DMS79 treated with DMSO at 0.1 percent for 48 hours (cell line): ENCODE results near the gene RNF130.

Source experiments
- DNase-seq: peaks from one replicate; lab custom pipeline; 2025; lab: John Stamatoyannopoulos, UW

Gene RNF130, protein sequence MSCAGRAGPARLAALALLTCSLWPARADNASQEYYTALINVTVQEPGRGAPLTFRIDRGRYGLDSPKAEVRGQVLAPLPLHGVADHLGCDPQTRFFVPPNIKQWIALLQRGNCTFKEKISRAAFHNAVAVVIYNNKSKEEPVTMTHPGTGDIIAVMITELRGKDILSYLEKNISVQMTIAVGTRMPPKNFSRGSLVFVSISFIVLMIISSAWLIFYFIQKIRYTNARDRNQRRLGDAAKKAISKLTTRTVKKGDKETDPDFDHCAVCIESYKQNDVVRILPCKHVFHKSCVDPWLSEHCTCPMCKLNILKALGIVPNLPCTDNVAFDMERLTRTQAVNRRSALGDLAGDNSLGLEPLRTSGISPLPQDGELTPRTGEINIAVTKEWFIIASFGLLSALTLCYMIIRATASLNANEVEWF

DNA sequence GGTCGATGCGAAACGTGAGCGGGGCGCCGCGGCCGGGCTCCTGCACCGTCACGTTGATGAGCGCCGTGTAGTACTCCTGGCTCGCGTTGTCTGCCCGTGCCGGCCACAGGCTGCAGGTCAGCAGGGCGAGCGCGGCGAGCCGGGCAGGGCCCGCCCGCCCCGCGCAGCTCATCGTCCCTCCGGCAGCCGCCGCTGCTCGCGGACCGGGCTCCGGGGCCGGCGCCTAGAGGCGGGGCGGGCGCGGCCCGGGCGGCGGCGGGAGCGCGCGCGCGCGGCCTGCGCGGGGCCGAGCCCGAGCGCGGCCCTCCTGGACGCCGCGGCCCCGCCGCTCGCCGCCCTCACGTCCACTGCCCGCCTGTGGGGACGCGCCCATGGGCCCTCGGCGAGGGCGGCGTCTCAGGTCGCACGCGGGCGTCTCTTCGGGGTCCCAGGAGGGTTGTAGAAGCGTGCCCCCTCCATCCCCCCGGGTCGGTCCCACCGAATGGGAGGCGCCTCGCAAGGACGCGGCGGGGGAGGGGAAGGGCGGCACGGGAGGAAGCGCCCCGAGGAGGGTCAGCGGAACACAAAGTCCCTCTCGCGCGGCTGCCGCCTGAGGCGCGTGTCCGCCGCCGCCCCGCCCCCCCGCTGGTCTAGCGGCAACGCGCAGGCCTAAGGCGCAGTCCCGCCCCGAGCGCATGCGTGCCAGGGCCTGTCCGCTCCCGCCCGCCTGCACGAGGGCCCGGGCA is at the start of gene RNF130:
TSS of gene RNF130 (minus strand) at position 229 of the 725 bp plus-strand sequence. CDS start at position 172, 57 bp downstream.
- DNase-seq = peak; percentile 34

DNA sequence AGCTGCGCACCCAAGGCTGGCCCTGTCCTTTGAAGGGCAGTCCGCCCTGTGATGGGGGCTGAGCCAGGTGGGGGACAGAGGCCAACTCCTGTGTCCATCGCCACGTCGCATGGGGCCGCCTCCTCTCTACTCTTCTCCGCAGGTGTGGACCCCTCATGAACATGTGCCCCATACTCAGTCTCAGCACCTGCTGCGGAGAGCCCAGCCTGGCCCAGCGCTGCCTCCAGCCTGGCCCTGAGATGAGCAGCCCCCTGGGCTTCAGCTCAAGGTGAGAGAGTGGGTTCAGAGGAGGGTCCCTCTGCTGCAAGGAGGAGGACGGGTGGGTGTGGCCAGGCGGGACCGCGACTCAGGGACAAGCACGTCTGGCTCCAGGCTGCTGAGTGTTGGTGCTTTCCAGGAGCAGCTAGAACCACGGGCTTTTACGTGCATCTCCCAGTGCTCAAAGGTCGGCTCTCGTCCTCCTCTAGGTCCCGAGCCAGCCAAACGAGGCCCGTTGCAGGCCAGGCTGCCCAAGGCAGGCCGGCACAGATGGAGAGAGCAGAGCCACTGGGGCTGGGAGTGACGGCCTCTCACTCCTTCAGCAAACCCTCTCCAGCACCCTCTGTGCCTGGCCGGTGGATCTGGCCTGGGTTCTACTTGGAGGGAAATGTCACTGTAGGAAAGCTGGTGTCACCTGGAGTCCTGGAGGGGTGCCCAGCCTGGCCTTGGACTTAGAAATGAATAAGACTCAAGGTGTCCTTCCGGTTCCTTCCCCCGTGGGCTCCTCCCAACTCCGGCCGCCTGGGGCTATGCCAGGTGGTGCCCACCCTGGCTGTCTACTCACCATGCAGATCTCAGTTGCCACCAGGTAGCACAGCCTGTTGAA is 48.9 kb upstream of the RNF130 start:
- DNase-seq = no peak

DNA sequence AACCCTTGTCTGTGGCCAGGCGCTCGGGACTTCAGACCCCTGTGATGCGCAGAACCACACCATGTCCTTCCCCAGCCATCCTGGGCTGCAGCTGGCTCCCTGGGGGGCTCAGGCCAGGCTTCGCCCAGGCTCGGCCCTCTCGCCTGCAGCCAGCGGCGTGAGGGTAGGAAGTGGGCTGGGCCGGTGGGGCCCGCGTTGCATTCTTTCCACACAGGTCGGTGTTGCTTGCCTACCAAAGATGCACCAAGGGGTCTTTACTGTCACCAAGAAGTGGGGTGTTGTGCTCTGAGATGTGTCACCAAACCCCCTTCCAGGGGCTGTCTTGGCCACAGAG is 48.3 kb upstream of the RNF130 start:
- DNase-seq = no peak

DNA sequence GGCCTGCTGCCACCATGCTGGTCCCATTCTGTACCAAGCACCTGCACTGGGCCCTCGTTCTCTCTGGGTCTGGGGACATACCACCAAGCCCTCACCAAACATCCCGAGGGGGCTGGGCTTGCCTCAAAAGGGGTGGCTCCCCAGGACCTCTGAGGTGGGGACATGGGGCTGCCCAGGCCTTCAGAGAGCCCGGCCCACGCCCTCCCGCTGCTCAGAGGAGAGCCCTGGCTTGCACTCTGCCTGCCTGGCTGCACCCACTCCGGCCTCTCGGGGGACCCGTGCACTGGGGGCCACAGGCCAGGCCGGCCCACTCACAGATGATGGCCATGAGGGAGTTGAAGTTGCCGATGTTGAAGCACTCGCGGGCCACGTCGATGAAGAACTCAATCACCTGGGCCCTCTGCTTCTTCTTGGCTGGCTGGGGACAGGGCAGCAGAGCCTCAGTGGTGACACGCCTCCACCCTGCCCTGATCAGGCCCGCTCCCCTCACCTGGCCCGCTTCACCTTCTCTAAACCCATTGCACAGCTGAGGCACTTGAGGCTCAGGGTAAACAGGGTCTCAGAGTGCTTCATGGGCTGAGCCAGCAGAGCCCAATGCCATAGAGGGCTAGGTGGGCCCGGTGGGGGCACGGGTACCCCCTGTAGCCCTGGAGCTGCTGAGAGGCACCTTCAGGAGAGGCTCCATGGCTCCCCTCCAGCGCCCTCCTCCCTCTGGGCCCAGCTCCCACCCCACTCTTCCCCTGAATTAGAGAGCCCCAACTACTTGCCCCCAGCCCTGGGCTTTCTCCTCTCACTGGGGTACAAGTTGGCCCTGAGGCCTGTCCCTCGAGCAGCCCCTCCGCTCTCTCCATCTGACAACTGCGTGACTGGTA is 47.7 kb upstream of the RNF130 start:
- DNase-seq = no peak

DNA sequence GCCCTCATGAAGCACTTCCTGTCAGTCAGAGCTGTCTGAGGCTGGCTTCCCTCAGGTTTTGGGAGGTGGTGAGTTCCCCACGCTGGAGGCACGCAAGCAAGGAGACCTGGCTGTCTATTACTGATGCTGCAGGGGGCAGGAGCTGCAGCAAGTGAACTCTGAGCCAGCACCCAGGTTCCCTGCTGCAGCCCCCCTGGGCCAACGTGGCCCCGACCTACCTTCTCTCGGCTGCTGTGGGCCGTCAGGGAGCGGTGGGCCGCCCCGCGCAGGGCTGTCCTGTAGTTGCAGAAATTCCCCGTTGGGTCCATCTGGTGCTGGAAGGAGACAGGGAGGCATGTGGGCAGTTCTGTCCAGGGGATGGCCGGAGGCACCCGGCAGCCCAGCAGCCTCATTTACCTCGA is 46.8 kb upstream of the RNF130 start:
- DNase-seq = no peak

DNA sequence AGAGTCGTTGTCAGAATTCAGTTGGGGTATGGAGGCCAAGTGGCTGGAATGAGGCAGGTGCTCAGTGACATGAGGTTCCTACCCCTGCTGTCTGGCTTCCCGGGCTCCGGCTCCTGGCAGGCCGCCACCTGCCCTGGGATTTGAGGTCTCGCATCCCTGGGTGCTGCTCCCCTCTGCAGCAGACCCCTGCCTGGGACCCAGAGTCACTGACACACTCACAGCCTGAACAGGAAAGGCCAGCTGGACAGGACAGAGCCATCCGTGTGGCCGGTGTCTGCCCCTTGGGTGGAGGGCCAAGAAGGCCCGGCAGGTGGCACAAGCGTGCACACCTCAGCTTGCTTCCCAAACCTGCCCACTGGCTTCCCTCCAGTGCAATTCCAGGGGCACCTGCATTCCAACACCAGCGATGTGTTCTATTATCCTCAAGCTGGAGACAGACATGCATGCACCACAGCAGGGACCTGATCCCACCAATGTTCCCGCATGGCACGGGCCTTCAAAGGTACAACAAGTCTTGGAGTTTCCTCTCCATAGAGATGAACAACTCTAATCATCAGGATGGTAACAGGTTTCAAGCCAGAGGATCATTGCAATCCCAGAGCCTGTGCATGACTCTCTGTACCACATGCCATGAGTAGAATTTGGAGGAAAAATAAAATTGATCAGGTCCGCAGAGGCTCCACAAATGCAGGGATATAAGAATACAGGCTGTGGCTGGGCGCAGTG is 45.6 kb upstream of the RNF130 start:
- DNase-seq = no peak

DNA sequence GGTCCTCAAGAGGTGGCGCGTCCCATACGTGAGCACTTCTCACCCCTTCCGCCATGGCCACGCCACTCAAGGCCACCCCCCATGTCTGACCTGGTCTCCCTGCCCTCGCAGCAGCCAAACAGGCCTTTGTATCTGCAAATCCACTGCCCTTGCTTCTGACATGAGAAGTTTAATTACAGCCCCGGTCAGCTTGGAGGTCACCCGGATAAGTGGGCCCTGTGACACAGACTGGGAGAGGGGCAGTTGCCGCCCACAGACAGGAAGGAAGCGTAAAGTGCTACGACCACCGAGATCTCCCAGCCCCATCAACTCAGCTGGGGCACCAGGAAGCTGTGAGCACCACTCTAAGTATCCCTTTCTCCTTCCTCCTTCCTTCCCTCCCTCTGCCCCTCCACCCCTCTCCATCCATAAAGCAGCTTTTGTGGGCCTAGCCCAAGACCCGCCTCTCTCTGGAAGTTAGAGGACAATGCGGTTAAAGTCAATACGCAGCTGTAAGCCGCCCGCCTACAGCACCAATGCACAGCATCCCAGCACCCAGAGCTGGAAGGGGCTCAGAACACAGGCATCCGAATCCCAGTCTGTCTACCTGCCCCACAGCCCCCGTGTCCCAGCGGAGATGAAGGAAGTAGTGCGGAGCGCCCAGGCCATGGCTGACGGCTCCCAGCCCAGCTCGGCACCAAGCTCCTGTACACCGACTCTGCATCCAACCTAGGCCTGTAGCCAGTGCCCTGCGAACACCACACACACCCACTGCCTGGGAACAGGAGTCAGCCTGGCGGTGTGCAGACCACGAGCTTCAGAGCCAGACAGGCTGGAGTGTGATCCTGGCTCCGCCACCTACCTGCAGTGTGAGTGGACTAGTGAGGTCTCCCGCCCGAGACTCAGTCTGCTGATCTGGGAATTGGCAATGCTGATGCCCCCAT is 44.8 kb upstream of the RNF130 start:
- DNase-seq = no peak

DNA sequence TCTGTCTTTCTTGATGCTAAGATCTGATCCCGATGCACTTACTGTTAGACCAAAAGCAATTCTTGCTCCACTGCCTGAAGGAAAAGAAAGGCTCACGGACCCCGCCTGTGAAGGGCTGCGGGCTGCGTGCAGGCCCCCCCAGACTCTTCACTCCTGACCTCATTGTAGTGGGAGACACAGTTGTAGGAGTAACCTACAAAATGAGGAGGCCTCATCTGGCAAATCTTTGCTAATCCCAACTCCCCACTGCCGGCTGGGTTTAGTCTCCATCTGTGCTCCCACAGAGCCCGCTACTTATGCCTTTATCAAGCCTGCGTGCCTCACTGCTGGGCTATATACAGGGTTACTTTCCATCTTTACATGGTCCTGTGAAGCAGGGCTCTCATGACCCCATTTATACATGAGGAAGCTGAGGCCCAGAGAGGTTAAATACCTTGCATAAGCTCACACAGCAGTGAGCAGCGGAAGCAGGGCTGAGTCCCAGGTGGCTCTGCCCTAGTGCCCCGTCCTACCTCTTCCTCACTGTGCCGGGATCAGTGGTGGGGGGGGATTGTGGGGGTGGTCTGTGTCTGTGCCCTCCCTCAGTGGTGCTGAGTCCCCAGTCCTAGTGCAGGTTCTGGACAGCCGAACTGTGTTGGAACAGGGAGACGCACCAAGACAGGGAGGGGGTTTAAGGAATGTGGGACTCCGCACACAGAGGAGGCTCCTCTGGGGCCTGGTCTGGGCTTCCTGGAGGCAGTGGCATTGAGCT is 43.9 kb upstream of the RNF130 start:
- no peak for DNase-seq

DNA sequence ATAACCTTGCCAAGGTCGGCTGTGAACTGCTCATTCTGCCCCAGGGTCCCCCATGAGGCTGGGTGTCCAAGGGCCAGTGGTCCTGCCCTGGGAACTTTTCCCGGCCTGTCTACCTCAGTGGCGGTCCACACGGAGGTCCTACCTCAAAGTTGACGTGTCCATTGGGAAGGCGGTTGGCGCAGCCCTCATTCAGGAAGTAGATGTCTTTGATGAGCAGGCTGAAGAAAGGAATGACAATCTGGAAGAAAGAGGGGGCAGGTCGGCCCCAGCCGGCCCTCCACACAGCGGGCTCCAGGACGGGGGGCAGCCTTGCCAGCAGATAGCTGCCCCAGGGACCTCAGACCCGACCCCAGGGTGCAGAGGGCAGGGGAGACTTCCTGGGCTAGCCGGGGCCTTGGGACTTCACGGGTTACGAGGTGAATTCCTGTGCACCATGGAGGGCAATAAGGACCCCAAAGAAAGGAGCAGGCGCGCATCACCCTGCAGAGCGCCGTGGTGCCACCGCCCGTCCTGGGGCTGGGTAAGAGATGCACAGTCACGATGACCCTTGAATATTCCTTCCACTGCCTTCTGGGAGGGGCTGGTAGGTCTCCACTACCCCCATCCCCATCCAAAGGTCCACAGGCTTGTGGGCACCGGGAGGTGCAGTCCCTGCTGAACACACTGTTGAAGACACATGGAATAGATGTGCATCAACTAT is 42.9 kb upstream of the RNF130 start:
- no peak for DNase-seq

DNA sequence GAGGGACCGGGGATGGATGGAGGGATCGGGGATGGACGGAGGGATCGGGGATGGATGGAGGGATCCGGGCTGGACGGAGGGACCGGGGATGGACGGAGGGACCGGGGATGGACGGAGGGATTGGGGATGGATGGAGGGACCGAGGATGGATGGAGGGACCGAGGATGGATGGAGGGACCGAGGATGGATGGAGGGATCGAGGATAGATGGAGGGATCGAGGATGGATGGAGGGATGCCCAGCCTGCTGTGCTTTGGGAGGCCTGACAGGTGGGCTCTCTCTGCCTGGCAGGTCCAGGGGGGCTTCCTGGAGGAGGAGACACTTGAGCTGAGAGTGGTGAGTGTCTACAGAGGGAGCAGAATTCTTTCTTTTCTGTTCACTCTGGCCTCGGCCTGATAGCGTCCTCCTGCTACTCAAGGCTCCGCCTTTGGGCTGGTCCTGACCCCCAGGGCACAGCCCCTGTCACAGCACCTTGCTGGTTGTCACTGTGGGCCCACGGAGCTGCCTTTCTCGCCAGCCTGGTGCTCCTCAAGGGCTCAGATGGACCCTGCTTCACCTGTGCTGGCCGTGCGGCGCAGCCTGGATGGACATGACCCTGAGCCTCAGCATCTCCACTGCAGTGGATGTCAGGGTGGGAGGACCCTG is 42.2 kb upstream of the RNF130 start:
- no peak for DNase-seq

DNA sequence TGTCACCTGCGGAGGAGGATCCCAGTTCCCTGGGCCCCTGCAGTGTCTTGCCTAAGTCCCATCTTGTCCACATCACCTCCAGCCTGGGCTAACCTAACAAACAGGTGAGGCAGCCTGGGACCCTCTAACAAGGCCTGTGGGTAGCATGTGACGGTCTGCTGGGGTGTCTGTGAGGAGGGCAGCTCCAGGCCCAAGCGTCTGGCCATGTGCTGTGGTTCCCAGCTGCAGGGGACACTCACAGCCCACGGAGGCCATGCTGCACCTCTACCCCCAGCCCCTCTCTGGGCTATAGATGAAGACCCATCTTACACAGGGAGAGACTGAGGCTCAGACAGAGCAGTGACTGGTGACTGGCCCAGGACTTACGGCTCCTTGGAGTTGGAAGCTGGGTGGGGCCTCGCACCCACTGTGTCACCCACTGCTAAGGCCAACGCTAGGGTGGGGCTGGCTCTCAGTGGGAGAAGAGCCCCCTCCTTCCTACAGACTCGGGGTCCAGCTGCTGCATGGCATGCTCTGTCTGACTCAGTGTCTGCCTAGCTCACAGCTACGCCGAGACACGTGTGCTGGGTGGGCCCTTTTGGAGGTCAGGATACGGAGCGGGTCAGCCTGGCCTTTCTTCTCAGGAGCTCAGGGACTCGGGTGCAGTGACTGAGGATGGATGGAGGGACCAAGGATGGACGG is 40.8 kb upstream of the RNF130 start:
- DNase-seq = no peak

DNA sequence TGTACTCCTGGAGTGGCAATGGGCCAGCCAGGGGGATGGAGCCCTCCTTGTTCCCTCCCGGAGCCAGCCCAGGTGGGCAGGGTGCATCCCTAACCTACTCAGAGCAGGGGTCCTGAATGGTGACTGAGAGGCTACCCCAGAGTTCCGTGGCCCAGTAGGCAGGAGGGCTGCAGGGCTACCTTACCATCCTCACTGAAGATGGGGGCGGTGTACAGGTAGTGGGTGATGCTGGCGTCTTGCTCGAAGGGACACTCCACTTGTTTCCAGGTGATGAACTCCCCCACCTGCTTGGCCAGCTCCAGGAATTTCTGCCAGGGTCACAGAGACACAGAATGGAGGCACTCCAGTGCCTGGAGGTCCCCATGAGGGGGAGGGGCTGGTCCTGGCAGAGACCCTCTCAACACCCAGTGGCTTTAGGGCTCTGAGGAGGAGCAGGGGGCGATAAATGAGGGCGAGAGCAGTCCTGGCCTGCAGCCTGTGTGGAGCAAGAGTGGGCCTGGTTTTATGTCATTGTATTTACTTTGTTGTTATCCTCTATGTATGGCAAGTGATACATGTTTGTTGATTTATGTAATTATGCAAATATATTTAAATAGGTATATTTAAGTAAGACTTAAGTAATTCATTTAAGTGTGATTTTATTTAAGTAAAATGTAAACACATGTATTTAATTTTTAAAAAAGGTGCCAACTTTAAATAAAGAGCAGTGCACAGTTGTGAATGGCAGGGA is 39.9 kb upstream of the RNF130 start:
- no peak for DNase-seq

DNA sequence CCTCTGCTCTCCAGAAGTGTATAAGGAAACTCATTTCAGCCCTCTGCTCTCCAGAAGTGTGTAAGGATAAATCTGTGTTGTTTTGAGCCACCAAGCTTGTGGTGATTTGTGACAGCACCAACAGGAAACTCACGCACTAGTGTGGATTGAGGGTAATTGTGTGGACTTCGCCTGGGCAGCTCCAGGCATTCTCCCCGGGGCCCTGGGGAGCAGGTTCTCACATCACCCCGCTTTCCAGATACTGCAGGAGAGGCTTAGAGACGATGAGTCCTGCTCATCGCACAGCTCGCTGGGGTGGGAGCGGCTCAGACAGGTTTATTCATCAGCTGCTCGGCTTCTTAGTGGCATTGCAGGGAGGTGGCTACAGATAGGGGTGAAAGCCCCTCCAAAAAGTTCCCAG is 38.4 kb upstream of the RNF130 start:
- no peak for DNase-seq

DNA sequence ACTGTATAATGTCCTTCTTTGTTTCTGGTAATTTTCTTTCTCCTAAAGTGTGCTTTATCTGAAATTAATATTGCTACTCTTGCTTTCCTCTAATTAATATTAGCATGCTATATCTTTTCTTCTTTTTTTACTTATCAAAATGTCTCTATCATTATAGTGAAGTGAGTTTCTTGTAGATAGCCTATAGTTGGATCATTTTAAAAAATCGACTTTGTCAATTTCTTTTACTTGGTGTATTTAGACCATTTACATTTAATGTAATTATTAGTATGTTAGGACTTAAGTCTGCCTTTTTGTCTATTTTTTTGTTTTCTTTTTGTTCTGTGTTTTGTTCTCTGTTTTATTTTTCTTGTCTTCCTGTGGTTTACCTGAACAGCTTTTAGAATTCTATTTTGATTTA is 35.4 kb upstream of the RNF130 start:
- no peak for DNase-seq

DNA sequence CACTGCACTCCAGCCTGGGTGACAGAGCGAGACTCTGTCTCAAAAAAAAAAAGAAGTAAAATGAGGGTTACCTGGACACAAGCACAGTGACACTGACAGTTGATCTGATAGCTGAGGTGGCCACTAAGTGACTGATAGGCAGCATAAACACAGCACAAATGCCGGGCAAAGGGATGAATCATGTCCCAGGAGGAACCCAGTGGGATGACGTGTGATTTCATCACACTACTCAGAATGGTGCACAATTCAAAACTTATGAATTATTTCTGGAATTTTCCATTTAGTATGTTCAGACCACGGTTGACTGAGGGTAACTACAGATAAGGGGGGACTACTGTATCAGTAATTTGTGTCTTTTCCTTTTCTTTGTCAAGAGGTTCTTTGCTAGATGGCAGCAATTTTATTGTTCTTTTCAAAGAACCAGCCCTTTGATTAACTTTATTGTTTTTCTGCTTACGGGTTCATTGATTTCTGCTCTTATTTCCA is 34.3 kb upstream of the RNF130 start:
- DNase-seq = no peak

DNA sequence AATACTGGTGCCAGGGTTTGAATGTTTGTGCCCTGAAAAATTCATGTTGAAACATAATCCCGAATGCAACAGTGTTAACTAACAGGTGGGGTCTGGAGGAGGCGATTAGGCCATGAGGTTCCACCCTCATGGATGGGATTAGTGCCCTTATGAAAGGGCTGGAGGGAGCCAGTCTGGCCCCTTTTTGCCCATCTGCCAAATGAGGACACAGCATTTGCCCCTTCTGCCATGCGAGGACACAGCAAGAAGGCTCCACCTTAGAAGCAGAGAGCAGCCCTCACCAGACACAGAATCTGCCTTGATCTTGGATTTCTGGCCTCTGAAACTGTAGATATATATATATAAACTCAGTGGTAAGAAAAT is 32.6 kb upstream of the RNF130 start:
- DNase-seq = no peak
